Measurements from ENCODE around the gene LDLRAD3. TPM values are rescaled to one million over a fixed set of nuclear protein-coding genes. Genes with fewer than 3 reads are reported as not detected.

Gene LDLRAD3
- total RNA-seq, 1 donor from 2014 or later = 21.6 TPM

DNA sequence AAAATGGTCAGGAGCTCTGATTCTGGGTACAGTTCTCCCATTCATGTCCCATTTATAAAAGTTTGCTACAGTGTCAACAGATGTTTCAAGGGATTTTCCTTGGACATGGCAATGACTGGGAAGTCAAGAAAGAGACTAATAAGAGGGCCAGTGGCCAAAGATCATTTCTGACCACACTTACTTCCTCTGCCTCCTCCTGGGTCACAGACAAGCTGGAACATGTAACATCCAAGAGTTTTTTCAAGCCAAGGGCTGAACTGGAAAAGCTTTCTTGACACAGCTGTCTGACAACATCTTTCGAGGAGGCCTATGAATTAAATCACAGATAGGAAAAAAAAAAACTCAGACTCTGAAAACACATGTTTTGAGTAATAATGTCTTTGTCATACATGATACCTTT, 336.7 kb downstream of the LDLRAD3 start:
- no peaks in the 10 kb centered on the region for H3K4me1 ChIP-seq
- peaks cover 22 to 44% of the 10 kb centered on the region in 2 donors for H3K36me3 ChIP-seq
- H3K9me3 ChIP-seq = no peaks in the 10 kb centered on the region
- H3K27ac ChIP-seq = no peak overlapping the region
- intact Hi-C loops (cut with DNase I) = loop anchor here (10.0 kb wide), 1 partner anchor 1366 kb away; the partner anchor contains the start of genes APIP and PDHX
- no peak for DNase-seq (ENCODE audit: low spot score in 2 of 2)
- H3K4me3 ChIP-seq = no peak overlapping the region
- TF ChIP-seq, protein P1, sequence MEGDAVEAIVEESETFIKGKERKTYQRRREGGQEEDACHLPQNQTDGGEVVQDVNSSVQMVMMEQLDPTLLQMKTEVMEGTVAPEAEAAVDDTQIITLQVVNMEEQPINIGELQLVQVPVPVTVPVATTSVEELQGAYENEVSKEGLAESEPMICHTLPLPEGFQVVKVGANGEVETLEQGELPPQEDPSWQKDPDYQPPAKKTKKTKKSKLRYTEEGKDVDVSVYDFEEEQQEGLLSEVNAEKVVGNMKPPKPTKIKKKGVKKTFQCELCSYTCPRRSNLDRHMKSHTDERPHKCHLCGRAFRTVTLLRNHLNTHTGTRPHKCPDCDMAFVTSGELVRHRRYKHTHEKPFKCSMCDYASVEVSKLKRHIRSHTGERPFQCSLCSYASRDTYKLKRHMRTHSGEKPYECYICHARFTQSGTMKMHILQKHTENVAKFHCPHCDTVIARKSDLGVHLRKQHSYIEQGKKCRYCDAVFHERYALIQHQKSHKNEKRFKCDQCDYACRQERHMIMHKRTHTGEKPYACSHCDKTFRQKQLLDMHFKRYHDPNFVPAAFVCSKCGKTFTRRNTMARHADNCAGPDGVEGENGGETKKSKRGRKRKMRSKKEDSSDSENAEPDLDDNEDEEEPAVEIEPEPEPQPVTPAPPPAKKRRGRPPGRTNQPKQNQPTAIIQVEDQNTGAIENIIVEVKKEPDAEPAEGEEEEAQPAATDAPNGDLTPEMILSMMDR (IDR thresholded peaks at IDR 0.05) = no peak
- no peaks in the 10 kb centered on the region for H3K27me3 ChIP-seq
